Left lobe of liver (tissue), 2 donors: ENCODE results near the gene MBD5. TPM values are rescaled to one million over a fixed set of nuclear protein-coding genes. Genes with fewer than 3 reads are reported as not detected.
A peak's percentile ranks its signal among the peaks of the same experiment; 100 is the strongest.

Experiments
- ATAC-seq: fragments of 200-7000 bp; cut with Tn5 transposase; one replicate; pipeline ENCODE4 v1.9.1; 2020; ENCODE audit warnings: mild to moderate bottlenecking, moderate library complexity
- DNase-seq: peaks from one replicate; pipeline ENCODE4 v3.0.0-alpha.2; 2020; ENCODE audit warnings: low spot score
- total RNA-seq: library from RNA; stranded (reverse); gene quantifications from one replicate; pipeline ENCODE4 v1.2.1, GENCODE V29; 2021
- donor health status: DM: no; HTN: no; CAD: no; lungs with moderate emphysema.
- donor health status: DM: no; HTN: yes; CAD: no.

Gene MBD5
- total RNA-seq, 1 donor from 2014 or later, result 9.8 TPM

DNA sequence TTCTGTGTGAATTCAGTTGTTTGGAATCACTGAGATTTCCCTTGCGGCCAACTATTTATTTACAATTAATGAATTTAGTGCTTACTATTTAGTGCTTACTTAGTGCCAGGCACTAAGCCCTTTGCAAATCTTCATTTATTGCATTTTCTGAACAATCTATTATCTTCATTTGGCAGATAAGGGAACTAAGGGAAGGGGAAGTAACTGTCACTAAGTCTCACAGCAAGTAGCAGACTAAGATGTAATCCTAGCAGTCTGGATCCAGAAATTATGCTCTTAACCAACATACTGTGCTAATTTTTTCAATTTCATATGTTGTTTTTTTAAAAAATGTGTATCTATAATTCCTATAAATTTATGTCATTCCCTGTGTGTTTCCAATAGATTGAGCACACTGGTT lies 409.2 kb downstream of the MBD5 start:
- DNase-seq (no peak), ATAC-seq (no peak)

DNA sequence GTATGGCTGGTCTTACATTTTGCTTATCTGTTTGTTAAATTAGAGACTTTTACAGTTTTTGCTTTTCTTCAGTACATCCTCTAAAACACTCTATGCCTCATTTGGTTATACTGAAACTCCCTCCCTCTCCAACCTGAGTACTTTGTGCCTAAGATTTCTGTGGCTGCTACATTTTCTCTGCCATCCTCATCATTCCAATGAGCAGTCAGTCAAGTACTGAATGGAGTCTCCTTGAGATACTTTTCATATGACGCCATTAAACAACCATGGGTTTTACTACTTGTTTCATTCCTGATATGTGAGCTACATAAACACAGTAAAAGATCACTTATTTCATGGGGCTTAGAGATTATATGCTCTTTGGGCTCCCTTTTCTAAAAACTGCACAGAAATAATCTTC lies 427.0 kb downstream of the MBD5 start:
- ATAC-seq, result no peak
- no peak for DNase-seq

DNA sequence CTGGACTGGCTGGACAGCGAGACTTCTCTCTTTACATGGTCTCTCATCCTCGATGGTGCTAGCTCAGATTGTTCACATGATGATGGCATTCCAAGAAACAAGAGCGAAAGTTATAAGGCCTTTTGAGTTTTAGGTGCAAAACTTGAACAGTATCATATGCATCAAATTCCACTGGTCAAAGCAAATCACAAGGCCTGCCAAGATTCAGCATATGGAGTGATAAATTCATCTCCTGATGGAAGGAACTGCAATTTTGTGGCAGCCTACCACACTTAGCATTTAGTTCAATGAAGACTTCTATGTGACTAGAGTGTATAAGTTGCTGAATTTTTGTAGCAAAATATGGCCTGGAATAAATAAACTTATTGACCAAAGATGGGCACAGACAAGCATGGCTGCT lies 429.6 kb downstream of the MBD5 start:
- ATAC-seq, result no peak
- DNase-seq, result no peak

DNA sequence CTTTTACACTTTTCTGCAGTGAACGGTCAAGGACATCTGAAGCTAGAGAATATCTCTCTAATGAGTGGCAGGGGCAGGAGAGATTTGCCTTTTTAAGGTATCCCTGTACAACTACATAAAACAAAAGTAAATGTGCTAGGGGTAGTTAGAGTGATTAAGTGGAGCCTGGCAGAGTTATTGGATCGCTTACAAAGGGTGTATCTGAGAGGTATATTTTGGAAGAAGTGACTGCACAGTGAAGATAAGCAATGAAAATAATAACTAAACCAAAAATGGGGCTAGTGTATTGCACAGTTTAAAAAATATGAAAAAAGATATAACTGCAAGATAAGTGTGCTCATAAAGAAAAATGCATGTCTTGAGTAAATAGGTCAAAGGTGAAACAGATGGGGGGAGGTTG lies 430.2 kb downstream of the MBD5 start:
- ATAC-seq (no peak), DNase-seq (no peak)

DNA sequence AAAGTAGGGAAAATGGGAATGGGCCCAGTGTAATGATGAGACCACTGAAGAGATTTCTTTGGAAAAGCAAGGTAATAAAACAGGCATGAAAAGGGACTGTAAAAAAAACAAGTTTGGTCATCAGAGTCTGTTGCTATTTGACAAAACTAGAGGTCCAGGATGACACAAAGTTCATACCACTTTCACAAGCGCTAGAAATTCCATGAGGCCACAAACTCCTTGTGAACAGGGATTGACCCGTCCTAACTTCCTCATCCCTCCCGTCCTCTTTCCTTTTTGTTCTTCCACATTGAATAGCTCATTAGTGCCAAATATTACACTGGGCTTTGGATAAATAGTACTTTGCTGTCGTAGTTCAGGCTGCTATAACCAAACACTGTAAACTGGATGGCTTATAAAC lies 434.9 kb downstream of the MBD5 start:
- DNase-seq, result no peak
- ATAC-seq, result no peak

DNA sequence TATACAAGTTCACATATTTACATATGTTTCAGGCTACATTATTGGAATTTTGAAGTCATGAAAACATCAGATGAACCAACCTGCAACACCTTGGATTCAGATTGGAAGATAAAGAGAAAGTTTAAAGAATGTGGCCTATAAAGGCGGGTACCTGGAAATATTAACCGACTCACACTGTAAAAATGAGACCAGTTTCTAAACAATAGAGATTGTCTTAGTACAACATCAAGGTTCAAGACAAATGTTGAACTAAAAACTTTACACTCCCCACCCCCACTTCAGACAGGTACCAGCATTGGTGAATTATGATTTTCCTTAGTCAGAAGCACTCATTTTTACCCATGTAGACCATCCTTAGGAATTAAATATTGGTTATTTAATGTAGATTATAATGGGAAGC lies 437.3 kb downstream of the MBD5 start:
- DNase-seq, result no peak
- no peak for ATAC-seq

DNA sequence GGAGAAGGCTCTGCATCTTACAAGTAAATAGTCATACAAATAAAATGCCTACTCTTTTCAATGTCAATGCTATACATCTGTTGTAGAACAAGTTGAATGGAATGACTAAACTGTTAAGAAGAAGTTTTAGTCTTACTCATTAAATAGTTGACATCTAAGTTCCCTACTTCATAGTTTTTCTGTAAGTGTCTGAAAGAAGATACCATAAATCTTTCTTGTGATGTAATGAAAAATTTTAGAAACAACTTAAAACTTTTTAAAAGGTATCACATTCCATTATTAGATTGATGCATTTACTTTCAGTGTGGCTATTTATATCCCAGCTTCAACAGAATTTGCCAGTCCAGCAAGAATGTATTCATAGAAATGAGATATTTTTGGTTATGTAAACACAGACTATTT lies 438.5 kb downstream of the MBD5 start:
- ATAC-seq (no peak), DNase-seq (no peak)

DNA sequence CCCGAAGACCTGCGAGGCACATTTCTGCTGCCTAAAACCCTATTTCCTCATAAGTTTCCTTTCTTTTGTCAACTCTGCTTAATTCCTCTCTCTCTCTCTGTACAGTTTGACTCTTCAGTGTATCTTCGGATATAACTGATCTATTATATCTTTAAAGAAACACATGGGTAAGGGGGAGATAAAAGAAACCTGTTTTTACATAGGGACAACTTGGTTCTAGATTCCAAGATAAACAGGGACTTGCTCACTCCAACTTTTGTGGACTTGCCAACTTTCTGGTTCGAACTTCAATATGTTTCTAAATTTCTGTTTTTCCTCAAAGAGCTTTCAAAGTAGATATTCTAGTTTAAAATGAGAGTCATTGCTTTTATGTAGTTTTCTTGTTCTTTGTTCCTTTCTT lies 441.0 kb downstream of the MBD5 start:
- ATAC-seq (no peak), DNase-seq (no peak)

DNA sequence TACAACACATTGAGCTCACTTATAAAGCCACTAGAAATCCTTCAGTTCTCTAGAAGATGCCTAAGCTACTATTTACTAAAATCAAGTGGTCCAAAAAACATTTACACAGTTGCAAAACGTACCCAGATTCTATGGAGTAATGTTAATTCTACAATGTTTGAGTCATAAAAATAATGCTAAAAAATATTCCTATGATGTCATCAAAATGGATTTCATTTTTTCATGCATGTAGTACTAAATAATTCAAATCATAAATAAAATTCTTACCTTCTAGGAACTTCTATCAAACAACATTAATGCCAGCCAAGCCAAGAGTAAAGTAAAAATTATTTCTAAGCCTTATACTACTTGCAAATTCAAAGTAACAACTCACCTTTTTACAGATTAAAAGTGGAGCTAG lies 454.7 kb downstream of the MBD5 start:
- DNase-seq (no peak), ATAC-seq (no peak)

DNA sequence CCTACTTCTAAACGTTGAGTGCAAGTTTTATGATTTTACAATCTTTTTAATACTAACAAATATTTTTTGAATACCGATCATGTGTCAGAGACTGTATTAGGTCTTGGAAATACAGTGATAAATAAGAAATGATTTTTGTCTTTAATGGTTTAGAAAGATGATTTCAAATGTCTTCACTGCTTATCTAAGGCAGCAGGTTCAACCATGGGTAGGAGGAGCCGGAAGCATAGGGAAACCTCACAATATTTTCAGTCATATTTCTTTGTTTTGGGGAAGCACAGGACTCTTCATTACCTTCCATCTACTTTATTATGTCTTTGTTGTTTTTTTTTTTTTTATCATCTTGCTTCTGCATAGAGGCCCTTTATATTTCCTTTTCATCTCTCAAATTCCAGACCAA lies 458.5 kb downstream of the MBD5 start:
- ATAC-seq (no peak), DNase-seq (no peak)

DNA sequence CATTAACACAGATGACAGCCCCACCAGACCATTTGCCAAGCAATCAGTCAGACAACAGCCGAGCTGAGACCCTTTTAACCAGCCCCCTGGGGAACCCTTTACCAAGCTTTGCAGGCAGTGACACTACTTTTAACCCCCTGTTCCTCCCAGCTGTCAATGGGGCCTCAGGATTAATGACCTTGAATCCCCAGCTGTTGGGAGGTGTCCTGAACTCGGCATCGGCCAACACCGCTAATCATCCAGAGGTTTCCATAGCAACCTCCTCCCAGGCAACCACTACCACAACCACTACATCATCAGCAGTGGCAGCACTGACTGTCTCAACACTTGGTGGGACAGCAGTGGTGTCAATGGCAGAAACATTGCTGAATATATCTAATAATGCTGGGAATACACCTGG lies 462.8 kb downstream of the MBD5 start:
- no peak for ATAC-seq
- DNase-seq, result no peak

DNA sequence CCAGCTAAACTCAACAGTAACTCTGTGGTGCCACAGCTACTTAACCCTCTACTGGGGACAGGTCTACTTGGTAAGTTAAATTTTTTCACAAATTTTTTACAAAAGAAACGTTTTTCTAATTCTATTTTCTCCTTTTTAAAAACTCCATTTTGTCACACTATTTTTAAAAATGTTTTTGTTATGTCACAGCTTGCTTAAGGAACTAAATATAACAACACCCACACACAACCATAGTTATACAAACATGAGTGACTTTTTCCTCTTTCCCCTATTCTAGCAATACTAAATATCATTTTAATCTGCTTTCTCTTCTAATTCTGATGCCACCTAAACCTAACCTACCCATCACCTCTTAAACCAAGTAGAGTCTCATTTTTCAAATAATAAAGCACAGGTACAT lies 463.2 kb downstream of the MBD5 start:
- ATAC-seq (no peak), DNase-seq (no peak)

DNA sequence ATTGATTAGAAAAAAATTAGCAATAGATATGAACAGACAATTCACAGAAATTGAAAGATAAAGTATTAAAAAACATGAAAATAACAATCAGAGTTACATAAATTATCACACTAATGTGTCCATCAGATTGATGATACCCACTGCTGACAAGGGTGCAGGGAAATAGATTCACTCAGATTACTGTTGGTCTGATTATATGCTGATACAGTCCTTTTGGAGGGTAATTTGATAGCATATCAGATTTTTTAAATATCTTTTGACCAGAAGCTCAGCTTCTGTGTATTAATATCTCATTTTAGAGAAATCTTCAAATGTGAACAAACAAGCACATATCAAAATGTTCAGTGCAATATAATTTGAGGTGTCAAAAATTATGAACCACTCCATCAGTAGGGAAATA lies 465.8 kb downstream of the MBD5 start:
- no peak for ATAC-seq
- no peak for DNase-seq

DNA sequence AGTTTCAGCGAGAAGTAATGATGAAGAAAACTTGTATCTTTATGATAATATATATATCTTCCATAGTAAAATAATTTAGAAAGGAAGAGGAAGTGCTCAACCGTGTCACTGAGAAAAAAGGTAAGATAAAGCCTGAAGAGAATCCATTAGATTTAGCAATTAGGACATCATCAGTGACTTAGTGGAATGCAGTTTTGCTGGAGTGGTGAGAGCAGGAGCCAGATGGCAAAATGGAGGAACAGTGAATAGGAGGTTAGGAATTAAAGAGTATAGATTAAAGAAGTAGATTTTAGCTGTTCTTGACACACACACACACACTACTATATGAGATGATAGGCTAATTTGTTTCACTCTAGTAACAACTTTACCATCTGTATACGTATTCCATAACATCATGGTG lies 466.5 kb downstream of the MBD5 start:
- no peak for DNase-seq
- ATAC-seq, result no peak

DNA sequence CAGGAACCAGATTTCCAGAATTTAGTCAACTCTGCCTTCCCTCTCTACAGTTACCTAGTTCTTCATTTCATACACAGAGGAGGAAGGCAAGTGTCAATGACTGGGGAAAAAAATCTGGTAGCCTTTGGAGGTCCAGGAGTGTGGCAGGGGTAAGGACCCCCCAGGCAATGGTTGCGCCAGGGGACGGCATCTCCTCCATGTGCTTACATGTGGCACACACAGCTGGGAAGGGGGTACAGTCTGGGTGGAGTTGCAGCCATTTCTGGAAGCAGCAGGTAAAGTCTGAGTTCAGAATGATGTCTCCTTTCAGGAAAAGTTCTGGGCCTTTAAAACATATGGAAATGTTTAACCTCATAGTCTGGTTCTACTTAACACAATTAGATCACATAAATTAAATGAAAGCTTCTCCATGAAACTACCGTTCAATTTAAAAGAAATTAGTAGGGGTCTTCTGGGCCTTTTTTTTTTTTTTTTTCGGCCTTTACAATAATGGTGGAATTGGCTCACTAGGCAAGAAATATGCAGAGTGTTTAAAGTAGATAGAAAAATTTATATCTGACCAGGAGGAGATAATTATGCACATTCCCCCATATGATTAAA lies 470.0 kb downstream of the MBD5 start:
- DNase-seq (no peak), ATAC-seq (no peak)

DNA sequence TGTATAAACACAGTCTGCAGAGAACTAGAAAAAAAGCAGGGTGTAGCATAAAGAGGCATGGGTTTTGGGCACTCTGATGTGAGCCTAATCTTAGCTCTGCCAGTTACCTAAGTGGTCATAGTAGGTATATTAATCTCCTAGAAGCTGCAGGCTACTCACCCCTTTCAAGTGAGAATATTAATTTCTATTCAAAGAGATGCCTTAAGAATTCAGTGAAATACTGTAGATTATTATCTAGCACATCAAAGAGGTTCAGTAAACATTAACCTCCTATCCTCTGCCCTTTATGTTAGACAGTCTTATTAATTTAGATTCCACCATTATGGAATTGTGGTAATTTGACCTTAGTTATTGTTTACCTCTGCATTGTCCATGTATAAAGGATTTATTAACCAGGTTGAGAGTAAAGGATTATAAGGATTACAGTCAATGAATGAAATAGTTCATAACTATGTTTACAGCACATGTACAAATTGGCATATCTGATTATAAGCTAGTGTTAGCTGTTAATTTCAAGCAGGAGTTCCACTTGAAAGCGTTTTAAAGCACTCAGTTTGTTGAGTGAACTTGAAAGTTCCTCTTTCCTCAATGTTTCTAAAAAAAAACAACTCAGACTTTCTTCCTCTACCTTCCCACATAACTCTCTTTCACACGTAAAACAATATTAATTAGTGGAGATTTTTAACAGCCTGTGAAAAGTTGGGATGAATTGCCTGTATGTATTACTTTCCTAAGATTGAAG lies 473.1 kb downstream of the MBD5 start:
- ATAC-seq, result no peak
- DNase-seq, result no peak

DNA sequence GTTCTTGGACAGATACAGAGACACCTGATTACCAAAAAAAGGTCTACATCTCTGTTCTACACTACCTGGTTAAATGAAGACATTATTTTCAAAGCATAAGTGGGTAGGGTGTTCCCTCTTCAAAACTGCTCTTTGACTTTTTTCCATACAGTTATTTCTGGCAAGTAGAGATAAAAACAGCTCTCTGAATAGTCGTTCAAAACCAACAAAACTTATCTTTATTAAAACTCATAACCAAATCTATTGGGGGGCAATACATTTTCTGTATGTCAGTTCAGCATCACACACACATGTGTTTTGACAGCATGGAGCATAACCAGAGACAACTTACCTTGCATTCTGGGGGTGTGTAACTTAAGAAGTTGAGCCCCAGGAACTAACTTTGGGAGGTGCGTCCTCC lies 474.7 kb downstream of the MBD5 start:
- DNase-seq, result no peak
- ATAC-seq, result no peak

DNA sequence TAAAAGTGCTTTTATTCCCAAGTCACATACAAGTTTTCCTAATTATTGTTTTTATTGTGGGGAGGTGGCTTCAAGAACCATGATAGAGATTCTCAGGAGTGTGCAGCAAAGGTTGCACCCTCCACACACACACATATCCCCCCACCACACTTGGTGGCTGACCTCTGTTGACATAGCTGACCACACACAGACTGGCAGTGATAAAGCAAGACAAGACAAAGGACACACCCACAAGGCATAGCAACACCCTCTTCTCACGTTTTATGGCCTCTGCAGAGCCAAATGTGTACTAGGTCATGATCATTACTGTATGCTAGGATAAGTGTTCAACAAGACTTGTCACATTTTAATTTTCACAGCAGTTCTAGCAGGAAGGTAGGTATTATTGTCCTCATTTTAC lies 480.7 kb downstream of the MBD5 start:
- DNase-seq (no peak), ATAC-seq (no peak)

DNA sequence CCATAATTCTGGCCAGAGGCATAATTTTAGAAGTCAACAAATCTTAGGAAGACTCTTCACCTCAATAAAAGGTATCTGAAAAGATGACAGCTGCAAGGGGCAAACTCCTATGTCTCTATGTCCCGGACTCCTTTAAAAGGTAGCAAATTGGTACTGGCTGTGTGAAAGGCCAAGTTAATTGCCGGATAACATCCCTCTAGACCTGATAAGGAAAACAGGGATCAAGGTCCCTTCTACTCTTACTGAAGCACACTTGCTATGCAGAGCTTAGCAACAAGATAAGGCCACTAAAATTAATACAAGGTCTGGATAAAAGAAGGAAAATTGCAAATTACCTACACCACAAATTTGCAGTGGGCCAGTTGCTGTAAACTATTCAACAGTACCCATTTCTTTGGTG lies 482.6 kb downstream of the MBD5 start:
- DNase-seq (no peak), ATAC-seq (no peak)

DNA sequence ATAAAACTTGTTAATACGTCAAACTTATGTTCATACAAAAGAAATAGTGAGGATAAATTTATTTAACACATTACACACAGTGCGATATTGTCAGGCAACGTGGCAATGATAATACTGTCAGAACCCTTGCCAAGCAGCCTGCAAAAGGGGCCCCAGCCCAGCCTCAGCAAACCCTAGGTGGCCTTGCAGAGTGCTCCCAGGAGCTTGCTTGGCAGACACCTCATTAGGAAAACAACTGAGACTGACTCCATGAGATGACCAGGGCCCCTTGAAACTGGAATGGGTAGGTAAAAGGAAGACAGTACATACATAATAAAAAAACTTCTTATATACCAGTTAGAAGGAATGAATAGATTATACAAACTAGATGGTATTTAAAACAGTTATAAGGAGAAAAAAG lies 487.1 kb downstream of the MBD5 start:
- no peak for DNase-seq

DNA sequence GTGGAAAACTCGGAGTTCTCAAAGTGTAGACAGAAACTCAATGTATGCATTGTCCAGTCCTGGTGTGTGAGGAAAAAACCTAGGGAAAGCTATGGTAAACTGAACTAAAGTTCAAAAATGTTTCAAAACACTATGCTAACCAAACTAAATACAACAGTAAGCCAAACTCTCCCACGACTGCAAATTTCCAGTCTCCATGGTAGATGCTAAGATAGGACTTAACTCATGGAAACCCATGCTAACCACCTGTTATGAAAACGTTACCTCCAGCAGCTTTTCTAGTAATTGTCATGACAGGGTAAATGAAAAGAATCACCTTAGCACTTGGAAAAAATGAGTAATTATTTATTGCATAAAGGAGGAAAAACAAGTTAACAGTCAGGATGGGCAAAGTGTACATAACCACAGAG lies 488.0 kb downstream of the MBD5 start:
- ATAC-seq, result peak; percentile 3

More for the DNA sequence above, 487.1 kb downstream of the MBD5 start:
- no peak for ATAC-seq

DNA sequence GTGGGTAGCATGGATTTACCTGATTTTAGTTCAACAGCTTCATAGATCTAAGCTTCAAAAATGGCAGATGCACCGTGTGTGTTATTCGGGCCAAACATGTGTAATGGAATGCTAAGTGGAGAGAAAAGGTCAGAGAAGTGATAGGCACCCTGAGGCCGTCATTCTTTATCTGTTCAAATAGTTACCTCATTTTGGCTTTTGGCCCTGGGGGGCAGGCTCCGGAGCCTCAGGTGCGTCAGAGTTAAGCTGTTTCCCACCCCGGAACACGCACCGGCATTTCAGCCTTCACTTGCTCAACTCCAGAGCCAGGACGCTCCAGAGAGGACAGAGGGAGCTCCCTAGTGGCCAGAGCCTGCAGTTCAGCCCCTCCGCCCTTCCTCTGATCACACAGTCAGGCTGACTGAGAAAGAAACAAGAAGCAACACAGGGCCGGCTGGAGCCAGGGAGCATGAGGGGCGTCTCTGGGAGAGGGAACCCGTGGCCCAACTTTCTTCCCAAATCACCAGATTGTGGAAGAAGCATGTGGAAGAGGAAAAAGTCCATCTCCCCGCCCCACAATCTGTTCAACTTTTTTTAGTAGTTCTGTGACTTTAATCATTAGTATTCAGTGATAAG lies 488.5 kb downstream of the MBD5 start:
- ATAC-seq, result peak; percentile 97
- DNase-seq, result peak; percentile 89

More for the DNA sequence above, 488.0 kb downstream of the MBD5 start:
- DNase-seq, result no peak

DNA sequence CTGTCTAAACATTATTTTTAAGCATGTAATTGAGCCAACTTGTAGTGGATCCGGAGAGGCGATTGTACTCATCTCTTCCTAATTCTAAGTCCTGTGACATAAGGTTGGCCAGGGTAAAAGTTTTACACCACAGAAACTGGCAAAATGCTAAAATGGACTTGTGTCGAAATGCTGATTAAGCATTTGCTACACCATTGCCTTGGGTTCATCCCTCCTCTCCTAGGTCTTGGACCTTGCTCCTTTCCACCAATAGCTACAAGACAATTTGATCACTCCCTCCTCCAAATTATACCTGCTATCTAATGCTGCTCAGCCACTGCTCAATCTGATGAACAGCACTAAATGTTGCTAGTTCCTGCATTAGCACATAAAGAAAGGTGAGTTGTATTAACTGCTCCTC lies 491.0 kb downstream of the MBD5 start:
- peak; percentile 70 for ATAC-seq

More for the DNA sequence above, 491.0 kb downstream of the MBD5 start:
- peak; percentile 52 for DNase-seq
